ENCODE results near the gene VSTM2B.
"Not testable (repeated sequence)": the region's sequence is repeated elsewhere in the genome, so short reads cannot be mapped to it uniquely, and the experiment has no call there.

VSTM2B gene

GRCh38 chr19:29525901-29526729 lies at the start of gene VSTM2B:
TSS of gene VSTM2B (plus strand) at chr19:29525994. CDS start at chr19:29526584, 590 bp downstream.
- DNase-seq (ENCODE audit: low read depth): no peak

GRCh38 chr19:29476528-29476927 lies 49.3 kb upstream of the VSTM2B start:
- no peak for DNase-seq (ENCODE audit: low read depth)

- DNase-seq (ENCODE audit: low read depth): no peak
Measured at GRCh38 chr19:29477831-29478577, 47.8 kb upstream of the VSTM2B start.

- DNase-seq (ENCODE audit: low read depth): no peak
Measured at GRCh38 chr19:29478578-29479565, 46.9 kb upstream of the VSTM2B start.

- DNase-seq (ENCODE audit: low read depth): no peak
Measured at GRCh38 chr19:29479941-29480340, 45.9 kb upstream of the VSTM2B start.

- no peak for DNase-seq (ENCODE audit: low read depth)
Measured at GRCh38 chr19:29480507-29480906, 45.3 kb upstream of the VSTM2B start.

- no peak for DNase-seq (ENCODE audit: low read depth)
Measured at GRCh38 chr19:29482855-29483640, 42.7 kb upstream of the VSTM2B start.

GRCh38 chr19:29483641-29483920 lies 42.2 kb upstream of the VSTM2B start:
- DNase-seq (ENCODE audit: low read depth): no peak

- DNase-seq (ENCODE audit: low read depth): no peak
Measured at GRCh38 chr19:29483944-29484581, 41.7 kb upstream of the VSTM2B start.

GRCh38 chr19:29484876-29485275 lies 40.9 kb upstream of the VSTM2B start:
- no peak for DNase-seq (ENCODE audit: low read depth)

- DNase-seq (ENCODE audit: low read depth): no peak
Measured at GRCh38 chr19:29485293-29485692, 40.5 kb upstream of the VSTM2B start.

GRCh38 chr19:29486961-29487360 lies 38.8 kb upstream of the VSTM2B start:
- not testable (repeated sequence) for DNase-seq (ENCODE audit: low read depth)

- no peak for DNase-seq (ENCODE audit: low read depth)
Measured at GRCh38 chr19:29487432-29487831, 38.4 kb upstream of the VSTM2B start.

- no peak for DNase-seq (ENCODE audit: low read depth)
Measured at GRCh38 chr19:29488316-29488715, 37.5 kb upstream of the VSTM2B start.

- DNase-seq (ENCODE audit: low read depth): no peak
Measured at GRCh38 chr19:29489172-29489951, 36.4 kb upstream of the VSTM2B start.

- no peak for DNase-seq (ENCODE audit: low read depth)
Measured at GRCh38 chr19:29491491-29491890, 34.3 kb upstream of the VSTM2B start.

GRCh38 chr19:29491995-29492577 lies 33.7 kb upstream of the VSTM2B start:
- DNase-seq (ENCODE audit: low read depth): no peak

GRCh38 chr19:29492769-29493168 lies 33.0 kb upstream of the VSTM2B start:
- no peak for DNase-seq (ENCODE audit: low read depth)

- no peak for DNase-seq (ENCODE audit: low read depth)
Measured at GRCh38 chr19:29495091-29495490, 30.7 kb upstream of the VSTM2B start.

Measured in amniotic epithelial cell (primary cell).